ENCODE measurements around the gene MUL1. TPM values are rescaled to one million over a fixed set of nuclear protein-coding genes. Genes with fewer than 3 reads are reported as not detected.

Gene MUL1
- total and polyA plus RNA-seq, 12 donors: 7.6 to 60.3 (median 42.6) TPM

DNA sequence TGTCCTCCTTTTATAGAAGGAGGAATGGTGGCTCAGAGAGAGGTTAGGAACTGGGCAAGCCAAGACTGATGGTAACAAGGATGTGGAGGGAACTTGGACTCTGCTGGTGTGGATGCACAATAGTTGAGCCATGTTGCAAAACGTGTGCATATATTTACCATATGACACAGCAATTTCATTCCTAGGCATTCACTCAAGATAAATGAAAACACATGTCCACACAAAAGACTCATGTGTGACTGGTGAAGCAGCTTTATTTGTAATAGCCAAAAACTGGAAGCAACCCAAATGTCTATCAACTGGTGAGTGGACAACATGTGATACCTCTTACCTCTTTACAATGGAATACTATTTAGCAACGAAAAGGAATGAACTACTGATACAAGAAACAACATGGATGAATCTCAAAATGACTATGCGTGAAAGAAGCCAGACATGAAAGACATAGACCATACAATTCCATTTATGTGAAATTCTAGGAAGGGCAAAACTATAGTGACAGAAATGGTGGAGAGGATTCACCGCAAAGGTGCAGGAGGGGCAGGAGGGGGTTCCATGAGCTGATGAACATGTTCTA is 58.1 kb downstream of the MUL1 start:
- no peaks in the 10 kb centered on the region for H3K9me3 ChIP-seq
- H3K4me3 ChIP-seq: no peak overlapping the region
- H3K36me3 ChIP-seq: no peaks in the 10 kb centered on the region
- DNase-seq (no peak), ATAC-seq (no peak)
- TF ChIP-seq, protein P1, sequence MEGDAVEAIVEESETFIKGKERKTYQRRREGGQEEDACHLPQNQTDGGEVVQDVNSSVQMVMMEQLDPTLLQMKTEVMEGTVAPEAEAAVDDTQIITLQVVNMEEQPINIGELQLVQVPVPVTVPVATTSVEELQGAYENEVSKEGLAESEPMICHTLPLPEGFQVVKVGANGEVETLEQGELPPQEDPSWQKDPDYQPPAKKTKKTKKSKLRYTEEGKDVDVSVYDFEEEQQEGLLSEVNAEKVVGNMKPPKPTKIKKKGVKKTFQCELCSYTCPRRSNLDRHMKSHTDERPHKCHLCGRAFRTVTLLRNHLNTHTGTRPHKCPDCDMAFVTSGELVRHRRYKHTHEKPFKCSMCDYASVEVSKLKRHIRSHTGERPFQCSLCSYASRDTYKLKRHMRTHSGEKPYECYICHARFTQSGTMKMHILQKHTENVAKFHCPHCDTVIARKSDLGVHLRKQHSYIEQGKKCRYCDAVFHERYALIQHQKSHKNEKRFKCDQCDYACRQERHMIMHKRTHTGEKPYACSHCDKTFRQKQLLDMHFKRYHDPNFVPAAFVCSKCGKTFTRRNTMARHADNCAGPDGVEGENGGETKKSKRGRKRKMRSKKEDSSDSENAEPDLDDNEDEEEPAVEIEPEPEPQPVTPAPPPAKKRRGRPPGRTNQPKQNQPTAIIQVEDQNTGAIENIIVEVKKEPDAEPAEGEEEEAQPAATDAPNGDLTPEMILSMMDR (IDR thresholded peaks at IDR 0.05): no peak
- intact Hi-C loops (cut with DNase I): no loop called here
- no peak overlapping the region for H3K27ac ChIP-seq
- peaks cover 0 to 58% (median 30%) of the 10 kb centered on the region in 7 donors for H3K27me3 ChIP-seq
- no peaks in the 10 kb centered on the region for H3K4me1 ChIP-seq
- 69 to 75% methylated on average over 4 of the region's 4 CpGs for WGBS, 2 donors

Other genes with a start within 250 kb of the MUL1 start
- gene VWA5B1, start 217.3 kb downstream of the MUL1 start, total RNA-seq: 1 to 10 TPM in 1 of 10 donors, under 1 TPM in 1, not detected in 8; 0.18 to 1.2 TPM
- under 1 TPM in 1 of 2 donors, not detected in 1; 0.03 TPM for gene VWA5B1, start 217.3 kb downstream of the MUL1 start, polyA plus RNA-seq
- gene CAMK2N1, start 21.9 kb downstream of the MUL1 start, total RNA-seq: 10 to 100 TPM in 4 of 10 donors, 1 to 10 TPM in 6; 4.0 to 12.9 (median 8.5) TPM
- 10 to 100 TPM in 1 of 2 donors, 1 to 10 TPM in 1; 4.7 to 10.6 TPM for gene CAMK2N1, start 21.9 kb downstream of the MUL1 start, polyA plus RNA-seq
- gene FAM43B, start 44.4 kb upstream of the MUL1 start, total RNA-seq: 10 to 100 TPM in 1 of 10 donors, 1 to 10 TPM in 9; 1.0 to 16.3 (median 2.3) TPM
- gene FAM43B, start 44.4 kb upstream of the MUL1 start, polyA plus RNA-seq: 1 to 10 TPM; 1.5 to 2.5 TPM
- 1 to 10 TPM in 9 of 10 donors, under 1 TPM in 1; 0.93 to 4.3 (median 2.3) TPM for gene CDA, start 80.9 kb upstream of the MUL1 start, total RNA-seq
- 10 to 100 TPM in 1 of 2 donors, 1 to 10 TPM in 1; 5.1 to 10.3 TPM for gene CDA, start 80.9 kb upstream of the MUL1 start, polyA plus RNA-seq
- 100 to 1,000 TPM; 180 to 315 (median 244) TPM for gene PINK1, start 125.3 kb upstream of the MUL1 start, total RNA-seq
- gene PINK1, start 125.3 kb upstream of the MUL1 start, polyA plus RNA-seq: 100 to 1,000 TPM; 204 to 211 TPM
- 100 to 1,000 TPM; 104 to 178 (median 124) TPM for gene DDOST, start 153.2 kb upstream of the MUL1 start, total RNA-seq
- 100 to 1,000 TPM in 1 of 2 donors, 10 to 100 TPM in 1; 98.8 to 222 TPM for gene DDOST, start 153.2 kb upstream of the MUL1 start, polyA plus RNA-seq
- gene KIF17, start 209.9 kb upstream of the MUL1 start, total RNA-seq: 1 to 10 TPM; 2.7 to 7.0 (median 5.0) TPM
- gene KIF17, start 209.9 kb upstream of the MUL1 start, polyA plus RNA-seq: 1 to 10 TPM; 4.6 to 7.5 TPM
- gene SH2D5, start 224.6 kb upstream of the MUL1 start, total RNA-seq: under 1 TPM in 3 of 10 donors, not detected in 7; 0.15 to 0.21 (median 0.20) TPM
- gene SH2D5, start 224.6 kb upstream of the MUL1 start, polyA plus RNA-seq: 1 to 10 TPM in 1 of 2 donors, not detected in 1; 6.4 TPM

All from heart right ventricle (tissue), 16 donors.